Muscle layer of duodenum (tissue), 2 donors: ENCODE measurements around the gene GABARAP.

Experiments used
- H3K27ac ChIP-seq: one replicate; pipeline ENCODE4 v1.7.0; 2013; ENCODE audit warnings: mild to moderate bottlenecking, low read length
- H3K27me3 ChIP-seq: one replicate; pipeline ENCODE4 v1.7.0; 2013; ENCODE audit warnings: low read depth, mild to moderate bottlenecking, control low read depth, low read length
- H3K36me3 ChIP-seq, 2 donors: one replicate each; pipeline ENCODE4 v1.7.0; 2013; ENCODE audit warnings: low read length in 2 of 2, control low read depth in 1 of 2, mild to moderate bottlenecking in 1 of 2; ENCODE audit not compliant: insufficient read depth in 2 of 2, control insufficient read depth in 1 of 2
- H3K4me1 ChIP-seq, 2 donors: one replicate each; pipeline ENCODE4 v1.7.0; 2013; ENCODE audit warnings: low read length in 2 of 2, mild to moderate bottlenecking in 2 of 2, control low read depth in 1 of 2, moderate library complexity in 1 of 2; ENCODE audit not compliant: insufficient read depth in 2 of 2, control insufficient read depth in 1 of 2
- H3K4me3 ChIP-seq, 2 donors: one replicate each; pipeline ENCODE4 v1.7.0; 2013; ENCODE audit warnings: low read length in 2 of 2, low read depth in 1 of 2, mild to moderate bottlenecking in 1 of 2
- H3K9me3 ChIP-seq, 2 donors: one replicate each; pipeline ENCODE4 v1.7.0; 2013; ENCODE audit warnings: low read length in 2 of 2, control low read depth in 1 of 2, mild to moderate bottlenecking in 1 of 2; ENCODE audit not compliant: control insufficient read depth in 1 of 2
- donor health status: healthy.

Gene GABARAP

GRCh38 chr17:7237761-7238419, 4.4 kb downstream of the GABARAP start:
- Histone ChIP-seq H3K27ac (peak overlapping the region; percentile 80), H3K4me3 (peak overlapping the region; percentile 37 to 96), H3K9me3 (no peaks in the 10 kb centered on the region), H3K4me1 (peaks cover 29 to 51% of the 10 kb centered on the region in 2 donors), H3K27me3 (no peaks in the 10 kb centered on the region), H3K36me3 (peaks cover 26 to 48% of the 10 kb centered on the region in 2 donors)

GRCh38 chr17:7237266-7237760, 4.9 kb downstream of the GABARAP start:
- H3K4me3 ChIP-seq, result peak overlapping the region; percentile 37 to 96
- peaks cover 26 to 44% of the 10 kb centered on the region in 2 donors for H3K36me3 ChIP-seq
- peak overlapping the region; percentile 80 for H3K27ac ChIP-seq
- peaks cover 31 to 57% of the 10 kb centered on the region in 2 donors for H3K4me1 ChIP-seq
- no peaks in the 10 kb centered on the region for H3K27me3 ChIP-seq
- H3K9me3 ChIP-seq, result no peaks in the 10 kb centered on the region

DNA sequence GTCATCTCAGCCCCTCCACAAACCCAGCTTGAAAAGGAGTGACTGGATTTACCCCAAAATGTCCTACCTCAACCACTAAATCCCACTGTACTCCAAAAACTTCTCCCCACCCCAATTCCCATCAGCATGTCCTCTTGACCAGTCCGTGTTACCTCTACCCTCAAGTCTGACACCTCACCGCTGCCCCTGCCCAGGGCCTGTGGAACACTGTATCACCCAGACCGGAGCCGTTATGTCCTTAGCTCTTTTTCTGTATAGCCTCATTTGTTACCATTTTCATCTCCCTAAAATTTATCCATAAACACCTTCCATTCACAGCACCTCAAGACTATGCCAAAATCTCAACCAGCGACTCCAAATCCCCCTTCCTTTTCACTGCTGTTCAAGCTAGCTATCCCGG, 5.4 kb downstream of the GABARAP start:
- Histone ChIP-seq H3K27me3 (no peaks in the 10 kb centered on the region), H3K36me3 (peaks cover 26 to 40% of the 10 kb centered on the region in 2 donors), H3K27ac (peak overlapping the region; percentile 80), H3K4me3 (no peak overlapping the region), H3K9me3 (no peaks in the 10 kb centered on the region), H3K4me1 (peaks cover 33 to 62% of the 10 kb centered on the region in 2 donors)

- Histone ChIP-seq H3K9me3 (no peaks in the 10 kb centered on the region), H3K4me3 (no peak overlapping the region), H3K27ac (peak overlapping the region; percentile 76), H3K27me3 (no peaks in the 10 kb centered on the region), H3K36me3 (peaks cover 25 to 32% of the 10 kb centered on the region in 2 donors), H3K4me1 (peaks cover 29 to 57% of the 10 kb centered on the region in 2 donors)
These were observed 6.3 kb downstream of the GABARAP start for GRCh38 chr17:7235693-7236665.

DNA sequence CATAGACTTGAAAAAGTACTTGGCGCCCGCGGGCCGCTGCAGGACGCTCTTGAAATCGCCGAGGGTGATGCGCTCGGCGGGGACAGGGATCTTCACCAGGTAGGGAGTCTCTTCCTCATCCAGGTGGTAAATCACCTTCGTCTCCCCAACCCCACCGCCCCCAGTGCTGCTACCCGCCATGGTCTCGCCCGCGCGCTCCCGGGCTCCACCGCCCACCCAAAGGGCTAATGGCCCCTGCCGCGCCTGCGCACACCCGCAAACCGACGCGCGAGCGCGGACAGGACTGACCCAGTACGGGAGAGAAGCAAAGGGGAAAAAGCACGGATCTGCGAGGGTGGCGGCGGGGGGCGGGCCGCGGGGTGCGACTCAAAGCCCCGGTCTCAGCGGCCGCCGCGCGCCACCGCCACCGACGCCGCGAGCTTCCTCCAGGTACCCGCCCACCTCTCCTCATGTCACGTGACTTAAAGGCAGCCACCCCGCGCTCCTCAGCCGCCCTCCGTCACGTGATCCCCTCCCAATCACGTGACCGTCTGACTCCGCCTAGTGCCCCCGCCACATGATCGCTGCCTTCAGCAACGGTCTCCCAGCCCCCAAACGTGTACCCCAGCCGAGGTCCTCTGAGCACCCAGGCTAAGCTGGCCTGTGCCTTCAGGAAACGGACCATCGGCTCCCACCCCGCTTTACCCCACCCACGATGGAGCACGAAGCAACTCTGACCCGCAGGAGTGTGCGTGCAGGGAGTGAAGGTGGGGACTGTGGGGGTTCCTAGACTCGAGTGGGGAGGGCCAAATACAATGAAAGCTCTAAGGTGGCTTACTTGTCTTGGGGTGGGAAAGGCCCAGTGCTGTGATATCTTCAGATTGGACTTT, 7.9 kb downstream of the GABARAP start, which contains the start of gene DVL2:
Gene DVL2 (minus strand): TSS at position 435 of the 869 bp plus-strand sequence. CDS start 255 bp downstream, at position 180.
- peaks cover 17 to 44% of the 10 kb centered on the region in 2 donors for H3K4me1 ChIP-seq
- no peaks in the 10 kb centered on the region for H3K9me3 ChIP-seq
- peak within 1 kb of the TSS; percentile 87 for H3K27ac ChIP-seq
- H3K27me3 ChIP-seq, result no peaks in the 10 kb centered on the region
- H3K4me3 ChIP-seq, result peak within 1 kb of the TSS; percentile 91 to 98
- peaks cover 24 to 32% of the 10 kb centered on the region in 2 donors for H3K36me3 ChIP-seq

- peaks cover 27 to 38% of the 10 kb centered on the region in 2 donors for H3K36me3 ChIP-seq
- no peaks in the 10 kb centered on the region for H3K9me3 ChIP-seq
- peak overlapping the region; percentile 87 for H3K27ac ChIP-seq
- peak overlapping the region; percentile 91 to 98 for H3K4me3 ChIP-seq
- H3K4me1 ChIP-seq, result peaks cover 17 to 44% of the 10 kb centered on the region in 2 donors
- H3K27me3 ChIP-seq, result no peaks in the 10 kb centered on the region
These were observed 8.6 kb downstream of the GABARAP start for GRCh38 chr17:7233701-7234082.

DNA sequence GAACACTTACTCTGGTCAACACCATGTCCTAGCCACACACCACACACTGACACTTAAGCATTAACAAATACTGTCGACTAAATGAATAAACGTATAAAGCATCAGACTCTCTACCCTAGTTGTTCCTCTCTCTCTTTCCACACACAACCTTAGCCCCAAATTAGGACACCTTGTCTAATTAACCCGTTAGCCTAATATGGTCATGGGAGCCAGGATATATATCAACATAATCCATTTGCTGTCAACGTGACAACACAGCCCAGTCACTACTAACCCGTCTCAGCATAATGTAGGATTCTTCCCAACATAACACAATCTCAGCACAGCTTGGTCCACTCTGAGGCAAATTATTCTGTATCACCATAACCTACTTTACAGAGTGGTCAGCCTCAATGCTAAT, 10.1 kb downstream of the GABARAP start:
- Histone ChIP-seq H3K4me3 (peak overlapping the region; percentile 5 to 98), H3K4me1 (peaks cover 12 to 39% of the 10 kb centered on the region in 2 donors), H3K27me3 (no peaks in the 10 kb centered on the region), H3K36me3 (peaks cover 38 to 54% of the 10 kb centered on the region in 2 donors), H3K27ac (no peak overlapping the region), H3K9me3 (no peaks in the 10 kb centered on the region)

DNA sequence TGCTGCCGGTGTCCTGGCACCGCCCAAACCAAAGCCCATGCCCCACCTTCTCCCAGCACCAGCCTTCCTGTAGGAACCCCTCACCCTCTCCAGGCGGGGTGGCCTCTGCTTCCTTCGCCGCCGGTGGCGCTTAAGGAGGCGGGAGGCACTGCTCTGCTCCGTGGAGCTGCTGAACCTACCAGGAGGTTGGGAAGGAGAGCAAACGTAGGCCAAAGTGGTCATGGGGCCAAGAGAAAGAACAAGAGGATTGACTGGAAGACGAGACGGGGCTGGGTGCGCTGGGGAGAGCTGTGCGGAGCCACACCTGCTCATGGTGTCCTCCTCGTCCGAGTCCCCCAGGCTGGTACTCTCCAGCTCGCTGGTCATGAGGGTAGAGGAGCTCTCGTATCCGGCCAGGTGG, 12.7 kb downstream of the GABARAP start:
- Histone ChIP-seq H3K4me1 (peaks cover 4 to 23% of the 10 kb centered on the region in 2 donors), H3K36me3 (peaks cover 34 to 58% of the 10 kb centered on the region in 2 donors), H3K27ac (no peak overlapping the region)

GRCh38 chr17:7228920-7229319, 13.3 kb downstream of the GABARAP start:
- H3K9me3 ChIP-seq, result no peaks in the 10 kb centered on the region
- H3K27me3 ChIP-seq, result no peaks in the 10 kb centered on the region
- no peak overlapping the region for H3K4me3 ChIP-seq
- peaks cover 38 to 62% of the 10 kb centered on the region in 2 donors for H3K36me3 ChIP-seq
- H3K27ac ChIP-seq, result no peak overlapping the region
- H3K4me1 ChIP-seq, result peaks cover 4 to 23% of the 10 kb centered on the region in 2 donors

More for the DNA sequence above, 12.7 kb downstream of the GABARAP start:
- Histone ChIP-seq H3K27me3 (no peaks in the 10 kb centered on the region), H3K9me3 (no peaks in the 10 kb centered on the region), H3K4me3 (no peak overlapping the region)
